ENCODE results near the gene SYNE2.
A peak's percentile ranks its signal among the peaks of the same experiment; 100 is the strongest.
"Not testable (repeated sequence)": the region's sequence is repeated elsewhere in the genome, so short reads cannot be mapped to it uniquely, and the experiment has no call there.

Gene SYNE2

GRCh38 chr14:64081174-64081746 lies 228.5 kb downstream of the SYNE2 start:
- DNase-seq: no peak

GRCh38 chr14:64082837-64083236 lies 230.0 kb downstream of the SYNE2 start:
- DNase-seq: no peak

- DNase-seq: no peak
These were observed 235.8 kb downstream of the SYNE2 start for GRCh38 chr14:64088647-64088964.

- DNase-seq: no peak
These were observed 237.1 kb downstream of the SYNE2 start for GRCh38 chr14:64089920-64090319.

- no peak for DNase-seq
These were observed 238.4 kb downstream of the SYNE2 start for GRCh38 chr14:64091217-64091616.

- DNase-seq: no peak
These were observed 239.5 kb downstream of the SYNE2 start for GRCh38 chr14:64092338-64092737.

- DNase-seq: peak; percentile 64
These were observed 240.1 kb downstream of the SYNE2 start for GRCh38 chr14:64092940-64093339.

GRCh38 chr14:64095620-64096019 lies 242.8 kb downstream of the SYNE2 start:
- DNase-seq: no peak

GRCh38 chr14:64098120-64098519 lies 245.3 kb downstream of the SYNE2 start:
- DNase-seq: no peak

GRCh38 chr14:64107438-64107837 lies 254.6 kb downstream of the SYNE2 start:
- no peak for DNase-seq

- no peak for DNase-seq
These were observed 257.2 kb downstream of the SYNE2 start for GRCh38 chr14:64109819-64110554.

GRCh38 chr14:64110802-64111201 lies 258.0 kb downstream of the SYNE2 start:
- no peak for DNase-seq

GRCh38 chr14:64112867-64113678 lies 260.3 kb downstream of the SYNE2 start:
- DNase-seq: peak; percentile 87

- DNase-seq: peak; percentile 7
These were observed 261.4 kb downstream of the SYNE2 start for GRCh38 chr14:64114166-64114565.

GRCh38 chr14:64114796-64115195 lies 262.0 kb downstream of the SYNE2 start:
- DNase-seq: no peak

GRCh38 chr14:64115401-64115800 lies 262.6 kb downstream of the SYNE2 start:
- no peak for DNase-seq

GRCh38 chr14:64117671-64118402 lies 265.0 kb downstream of the SYNE2 start:
- DNase-seq: no peak

GRCh38 chr14:64118403-64118742 lies 265.6 kb downstream of the SYNE2 start:
- not testable (repeated sequence) for DNase-seq

- DNase-seq: peak; percentile 4
These were observed 266.1 kb downstream of the SYNE2 start for GRCh38 chr14:64118892-64119291.

GRCh38 chr14:64119500-64119899 lies 266.7 kb downstream of the SYNE2 start:
- no peak for DNase-seq

- DNase-seq: no peak
These were observed 267.2 kb downstream of the SYNE2 start for GRCh38 chr14:64119980-64120379.

- DNase-seq: no peak
These were observed 270.5 kb downstream of the SYNE2 start for GRCh38 chr14:64123241-64123822.

- DNase-seq: no peak
These were observed 272.5 kb downstream of the SYNE2 start for GRCh38 chr14:64125270-64125669.

Measured in DMS53 (cell line).